ENCODE results near the gene RXRB.

RXRB gene

DNA sequence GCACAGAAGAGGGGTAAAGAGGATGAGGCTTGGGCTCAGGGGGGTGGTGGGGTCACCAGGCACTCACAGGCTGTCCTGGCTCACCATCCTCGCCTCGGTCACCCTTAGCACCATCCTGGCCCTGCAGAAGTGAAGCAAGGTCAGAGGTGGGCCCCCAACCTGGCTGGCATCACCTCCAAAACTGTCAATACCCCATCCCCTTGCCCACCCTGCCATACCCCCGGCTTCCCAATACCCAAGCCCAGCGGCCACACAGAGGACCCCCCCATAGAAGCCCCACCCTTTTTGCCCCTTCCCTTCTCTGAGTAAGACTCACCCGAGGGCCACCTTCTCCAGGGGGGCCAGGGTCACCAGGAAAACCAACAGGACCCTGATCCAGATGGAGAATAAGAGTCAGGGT lies 31.8 kb downstream of the RXRB start:
- DNase-seq (ENCODE audit: low read depth, low spot score), result no peak
- in situ Hi-C loops (cut with HindIII; ENCODE audit: low sequenced_read_pairs), result no loop called here
- TF ChIP-seq, protein P1, sequence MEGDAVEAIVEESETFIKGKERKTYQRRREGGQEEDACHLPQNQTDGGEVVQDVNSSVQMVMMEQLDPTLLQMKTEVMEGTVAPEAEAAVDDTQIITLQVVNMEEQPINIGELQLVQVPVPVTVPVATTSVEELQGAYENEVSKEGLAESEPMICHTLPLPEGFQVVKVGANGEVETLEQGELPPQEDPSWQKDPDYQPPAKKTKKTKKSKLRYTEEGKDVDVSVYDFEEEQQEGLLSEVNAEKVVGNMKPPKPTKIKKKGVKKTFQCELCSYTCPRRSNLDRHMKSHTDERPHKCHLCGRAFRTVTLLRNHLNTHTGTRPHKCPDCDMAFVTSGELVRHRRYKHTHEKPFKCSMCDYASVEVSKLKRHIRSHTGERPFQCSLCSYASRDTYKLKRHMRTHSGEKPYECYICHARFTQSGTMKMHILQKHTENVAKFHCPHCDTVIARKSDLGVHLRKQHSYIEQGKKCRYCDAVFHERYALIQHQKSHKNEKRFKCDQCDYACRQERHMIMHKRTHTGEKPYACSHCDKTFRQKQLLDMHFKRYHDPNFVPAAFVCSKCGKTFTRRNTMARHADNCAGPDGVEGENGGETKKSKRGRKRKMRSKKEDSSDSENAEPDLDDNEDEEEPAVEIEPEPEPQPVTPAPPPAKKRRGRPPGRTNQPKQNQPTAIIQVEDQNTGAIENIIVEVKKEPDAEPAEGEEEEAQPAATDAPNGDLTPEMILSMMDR (IDR thresholded peaks at IDR 0.05; ENCODE audit: low read depth, low read length), result no peak
- no peak overlapping the region for H3K4me3 ChIP-seq (ENCODE audit: low read depth, low read length)

DNA sequence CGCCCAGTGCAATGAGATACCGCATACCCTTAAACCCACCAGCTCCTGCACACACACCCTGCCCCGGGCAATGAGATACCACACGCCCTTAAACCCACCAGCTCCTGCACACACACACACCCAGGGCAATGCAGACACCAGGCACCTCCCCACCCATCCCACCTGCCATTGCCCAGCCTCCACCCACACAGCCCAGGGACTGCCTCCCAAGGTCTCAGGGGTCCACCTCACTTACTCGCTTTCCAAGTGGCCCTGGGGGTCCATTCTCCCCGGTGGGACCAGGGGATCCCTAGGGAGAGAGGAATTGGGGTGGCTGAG lies 32.2 kb downstream of the RXRB start:
- in situ Hi-C loops (cut with HindIII; ENCODE audit: low sequenced_read_pairs), result no loop called here
- DNase-seq (ENCODE audit: low read depth, low spot score), result no peak
- TF ChIP-seq, protein P1 (IDR thresholded peaks at IDR 0.05; ENCODE audit: low read depth, low read length), result no peak
- no peak overlapping the region for H3K4me3 ChIP-seq (ENCODE audit: low read depth, low read length)

DNA sequence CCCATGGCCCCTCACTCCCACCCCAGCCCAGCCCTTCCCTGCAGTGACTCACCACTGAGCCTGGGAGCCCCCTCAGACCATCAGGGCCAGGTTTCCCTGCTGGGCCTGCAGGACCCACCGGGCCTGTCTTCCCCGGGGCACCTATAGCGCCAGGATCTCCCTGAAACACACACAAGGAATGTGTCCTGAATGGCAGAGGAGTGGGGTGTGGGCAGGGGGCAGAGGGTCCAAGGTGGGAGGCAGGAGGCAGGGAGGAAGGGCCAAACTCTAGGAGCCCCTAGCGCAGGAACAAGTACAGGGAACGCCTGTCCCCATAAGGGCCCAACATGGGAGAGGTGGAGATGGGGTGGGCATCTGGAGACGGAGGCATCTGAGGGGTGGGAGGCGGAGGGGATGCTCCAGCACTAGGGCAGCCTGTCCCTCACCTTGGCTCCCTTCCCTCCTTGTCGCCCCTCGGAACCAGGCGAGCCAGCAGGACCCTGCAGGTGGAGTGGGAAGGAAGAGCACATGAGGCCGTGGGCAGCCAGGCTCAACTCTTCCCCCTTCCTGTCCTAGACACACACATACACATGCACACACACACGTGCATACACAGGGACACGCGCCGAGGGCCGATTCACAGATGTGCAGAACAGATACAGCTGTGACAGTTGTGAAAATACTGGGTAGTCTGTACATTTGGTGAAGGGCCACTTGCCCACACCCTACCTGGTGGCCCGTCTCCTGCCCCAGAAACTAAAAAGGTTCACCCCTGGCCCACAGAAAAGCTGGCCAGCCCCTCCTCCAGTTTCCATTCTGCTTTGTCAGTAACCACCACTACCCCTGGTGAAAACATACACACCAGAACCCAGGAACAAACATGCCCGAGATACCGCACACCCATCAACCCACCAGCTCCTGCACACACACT lies 32.8 kb downstream of the RXRB start:
- DNase-seq (ENCODE audit: low read depth, low spot score), result no peak
- in situ Hi-C loops (cut with HindIII; ENCODE audit: low sequenced_read_pairs), result no loop called here
- TF ChIP-seq, protein P1 (IDR thresholded peaks at IDR 0.05; ENCODE audit: low read depth, low read length), result no peak
- H3K4me3 ChIP-seq (ENCODE audit: low read depth, low read length), result no peak overlapping the region

DNA sequence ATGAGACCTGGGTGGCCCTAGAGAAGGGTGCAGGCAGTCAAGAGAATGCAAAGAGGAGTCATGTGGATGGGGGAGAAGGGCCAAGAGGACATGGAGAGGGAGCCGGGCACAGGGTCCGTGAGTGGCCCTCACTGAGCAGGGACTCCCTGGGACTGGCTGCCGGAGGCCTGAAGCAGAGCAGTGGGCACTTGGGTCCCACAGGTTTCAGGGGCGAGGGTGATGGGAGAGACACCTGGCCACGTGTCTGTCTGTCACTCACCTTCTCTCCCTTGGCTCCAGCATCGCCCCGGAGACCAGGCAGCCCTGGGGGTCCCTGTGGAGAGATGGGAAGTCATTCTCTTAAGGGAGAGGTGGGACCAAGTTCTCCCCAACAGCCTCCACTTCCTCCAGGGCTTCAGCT lies 33.7 kb downstream of the RXRB start:
- DNase-seq (ENCODE audit: low read depth, low spot score), result no peak
- in situ Hi-C loops (cut with HindIII; ENCODE audit: low sequenced_read_pairs), result no loop called here
- TF ChIP-seq, protein P1 (IDR thresholded peaks at IDR 0.05; ENCODE audit: low read depth, low read length), result no peak
- no peak overlapping the region for H3K4me3 ChIP-seq (ENCODE audit: low read depth, low read length)

GRCh38 chr6:33166363-33166762 lies 34.1 kb downstream of the RXRB start:
- in situ Hi-C loops (cut with HindIII; ENCODE audit: low sequenced_read_pairs), result no loop called here
- H3K4me3 ChIP-seq (ENCODE audit: low read depth, low read length), result no peak overlapping the region
- no peak for DNase-seq (ENCODE audit: low read depth, low spot score)
- TF ChIP-seq, protein P1 (IDR thresholded peaks at IDR 0.05; ENCODE audit: low read depth, low read length), result no peak

DNA sequence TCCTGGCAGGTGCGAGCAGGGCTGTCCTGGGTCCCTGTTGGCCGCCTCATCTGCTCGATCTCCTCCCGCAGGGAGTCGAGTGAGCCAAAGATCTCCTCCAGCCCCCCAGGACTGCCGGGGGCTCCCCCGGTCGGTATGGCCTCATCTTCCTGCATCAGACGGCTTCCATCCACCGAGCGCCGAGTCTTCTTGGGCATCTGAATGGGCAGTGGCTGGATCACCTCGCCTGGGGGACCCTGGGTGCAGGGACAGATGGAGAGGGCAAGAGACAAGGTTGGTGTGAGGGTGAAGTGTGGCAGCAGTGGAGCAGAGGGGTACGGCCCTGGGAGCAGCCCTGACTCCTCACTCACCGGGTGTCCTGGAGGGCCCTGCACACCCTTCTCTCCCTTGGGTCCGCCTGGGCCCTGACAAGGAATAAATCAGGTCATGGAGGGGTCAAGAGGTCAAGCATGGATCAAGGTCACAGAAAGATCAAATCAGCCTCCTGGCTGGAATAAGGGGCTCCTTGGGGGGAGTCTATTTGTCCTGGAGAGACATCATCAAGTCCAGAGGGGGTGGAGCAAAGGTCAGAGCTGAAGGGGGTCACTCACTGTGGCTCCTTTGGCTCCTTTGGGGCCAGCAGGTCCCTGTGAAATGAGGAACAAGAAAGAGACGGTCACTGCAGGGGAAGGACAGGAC lies 34.7 kb downstream of the RXRB start:
- in situ Hi-C loops (cut with HindIII; ENCODE audit: low sequenced_read_pairs), result no loop called here
- DNase-seq (ENCODE audit: low read depth, low spot score), result no peak
- H3K4me3 ChIP-seq (ENCODE audit: low read depth, low read length), result no peak overlapping the region
- TF ChIP-seq, protein P1 (IDR thresholded peaks at IDR 0.05; ENCODE audit: low read depth, low read length), result no peak

Measured in astrocyte of the spinal cord (primary cell).